Retinal pigment epithelial cell (primary cell): ENCODE results near the gene TUBB4B.
A peak's percentile ranks its signal among the peaks of the same experiment; 100 is the strongest.

Source experiments
- DNase-seq: peaks from one replicate; pipeline ENCODE4 v3.0.0-alpha.2; 2010; ENCODE audit warnings: low read depth
- H3K4me3 ChIP-seq: 2 replicates; pipeline ENCODE4 v1.5.1; 2011; ENCODE audit warnings: mild to moderate bottlenecking, low read length, control low read depth, moderate library complexity
- TF ChIP-seq, protein P1 (sequence below): conservative IDR thresholded peaks from 2 replicates; pipeline ENCODE4 v1.5.1; 2011; ENCODE audit warnings: low read depth, low read length, control low read depth, inconsistent platforms

TUBB4B gene

DNA sequence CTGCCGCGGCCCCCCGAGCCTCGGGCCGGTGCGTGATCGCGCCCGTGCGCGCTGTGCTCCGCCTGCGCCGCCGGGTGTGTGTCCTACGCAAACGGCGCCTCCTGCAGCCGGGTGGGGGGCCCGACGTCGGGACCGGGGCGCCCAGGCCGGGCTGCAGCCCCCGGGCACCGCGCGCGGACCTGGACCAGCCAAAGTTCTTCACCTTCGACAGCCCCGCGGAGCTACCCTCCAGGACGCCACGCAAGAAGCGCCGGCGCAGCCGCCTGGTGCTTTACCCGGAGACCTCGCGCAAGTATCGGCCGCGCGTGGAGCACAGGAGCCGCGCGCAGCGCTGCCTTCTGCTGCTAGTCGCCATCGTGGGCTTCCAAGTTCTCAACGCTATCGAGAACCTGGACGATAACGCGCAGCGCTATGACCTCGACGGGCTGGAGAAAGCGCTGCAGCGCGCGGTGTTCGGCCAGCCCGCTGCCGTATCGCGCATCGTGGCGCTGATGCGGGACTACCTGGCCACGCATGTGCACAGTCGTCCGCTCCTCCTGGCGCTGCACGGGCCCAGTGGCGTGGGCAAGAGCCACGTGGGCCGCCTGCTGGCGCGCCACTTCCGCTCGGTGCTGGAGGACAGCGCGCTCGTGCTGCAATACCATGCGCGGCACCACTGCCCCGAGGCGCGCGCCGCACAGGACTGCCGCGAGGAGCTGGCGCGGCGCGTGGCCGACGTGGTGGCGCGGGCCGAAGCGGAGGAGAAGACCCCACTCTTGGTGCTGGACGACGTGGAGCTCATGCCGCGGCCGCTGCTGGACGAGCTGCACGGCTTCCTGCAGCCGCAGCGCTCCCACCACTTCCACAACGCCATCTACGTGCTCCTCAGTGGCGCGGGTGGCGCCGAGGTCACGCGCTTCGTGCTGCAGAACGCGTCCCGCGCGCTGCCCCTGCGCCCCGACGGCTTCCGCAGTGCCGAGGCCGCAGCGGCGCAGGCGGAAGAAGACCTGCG, 37.9 kb downstream of the TUBB4B start:
- DNase-seq = no peak
- peak overlapping the region; percentile 65 for H3K4me3 ChIP-seq

DNA sequence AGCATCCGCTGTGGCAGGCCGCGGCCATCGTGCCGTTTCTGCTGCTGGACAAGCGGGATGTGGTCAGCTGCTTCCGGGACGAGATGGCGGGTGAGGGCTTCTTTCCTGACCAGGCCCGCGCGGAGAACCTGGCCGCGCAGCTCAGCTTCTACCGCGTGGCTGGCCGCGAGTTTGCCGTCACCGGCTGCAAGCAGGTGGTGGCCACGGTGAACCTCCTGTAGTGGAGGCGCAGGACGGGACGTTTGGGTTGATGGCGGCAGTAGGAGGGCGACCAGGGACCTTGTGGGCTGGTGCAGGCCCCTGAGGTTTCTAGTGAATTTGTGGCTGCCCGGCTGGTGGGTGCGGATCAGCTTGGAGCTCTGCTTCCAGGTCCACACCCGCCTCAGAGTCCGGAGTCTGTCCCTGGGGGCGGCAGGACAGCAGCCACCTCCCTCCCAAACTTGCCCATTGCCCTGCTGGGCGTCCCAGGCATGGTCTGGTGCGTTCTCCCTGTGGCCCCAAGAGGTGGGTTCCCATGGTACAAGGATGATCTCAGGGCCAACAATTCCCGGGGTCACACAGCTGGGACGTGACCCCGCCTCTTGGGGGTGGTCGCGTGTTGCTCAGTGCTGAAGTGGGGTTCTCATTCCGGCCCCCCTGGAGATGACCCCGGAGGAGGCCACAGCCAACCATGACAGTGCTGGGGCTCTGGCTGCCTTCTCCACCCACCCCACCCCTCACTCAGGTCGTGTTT, 38.8 kb downstream of the TUBB4B start:
- H3K4me3 ChIP-seq = no peak overlapping the region
- no peak for DNase-seq
- TF ChIP-seq, protein P1, sequence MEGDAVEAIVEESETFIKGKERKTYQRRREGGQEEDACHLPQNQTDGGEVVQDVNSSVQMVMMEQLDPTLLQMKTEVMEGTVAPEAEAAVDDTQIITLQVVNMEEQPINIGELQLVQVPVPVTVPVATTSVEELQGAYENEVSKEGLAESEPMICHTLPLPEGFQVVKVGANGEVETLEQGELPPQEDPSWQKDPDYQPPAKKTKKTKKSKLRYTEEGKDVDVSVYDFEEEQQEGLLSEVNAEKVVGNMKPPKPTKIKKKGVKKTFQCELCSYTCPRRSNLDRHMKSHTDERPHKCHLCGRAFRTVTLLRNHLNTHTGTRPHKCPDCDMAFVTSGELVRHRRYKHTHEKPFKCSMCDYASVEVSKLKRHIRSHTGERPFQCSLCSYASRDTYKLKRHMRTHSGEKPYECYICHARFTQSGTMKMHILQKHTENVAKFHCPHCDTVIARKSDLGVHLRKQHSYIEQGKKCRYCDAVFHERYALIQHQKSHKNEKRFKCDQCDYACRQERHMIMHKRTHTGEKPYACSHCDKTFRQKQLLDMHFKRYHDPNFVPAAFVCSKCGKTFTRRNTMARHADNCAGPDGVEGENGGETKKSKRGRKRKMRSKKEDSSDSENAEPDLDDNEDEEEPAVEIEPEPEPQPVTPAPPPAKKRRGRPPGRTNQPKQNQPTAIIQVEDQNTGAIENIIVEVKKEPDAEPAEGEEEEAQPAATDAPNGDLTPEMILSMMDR = no peak

More for the DNA sequence above, 37.9 kb downstream of the TUBB4B start:
- TF ChIP-seq, protein P1 = no peak

DNA sequence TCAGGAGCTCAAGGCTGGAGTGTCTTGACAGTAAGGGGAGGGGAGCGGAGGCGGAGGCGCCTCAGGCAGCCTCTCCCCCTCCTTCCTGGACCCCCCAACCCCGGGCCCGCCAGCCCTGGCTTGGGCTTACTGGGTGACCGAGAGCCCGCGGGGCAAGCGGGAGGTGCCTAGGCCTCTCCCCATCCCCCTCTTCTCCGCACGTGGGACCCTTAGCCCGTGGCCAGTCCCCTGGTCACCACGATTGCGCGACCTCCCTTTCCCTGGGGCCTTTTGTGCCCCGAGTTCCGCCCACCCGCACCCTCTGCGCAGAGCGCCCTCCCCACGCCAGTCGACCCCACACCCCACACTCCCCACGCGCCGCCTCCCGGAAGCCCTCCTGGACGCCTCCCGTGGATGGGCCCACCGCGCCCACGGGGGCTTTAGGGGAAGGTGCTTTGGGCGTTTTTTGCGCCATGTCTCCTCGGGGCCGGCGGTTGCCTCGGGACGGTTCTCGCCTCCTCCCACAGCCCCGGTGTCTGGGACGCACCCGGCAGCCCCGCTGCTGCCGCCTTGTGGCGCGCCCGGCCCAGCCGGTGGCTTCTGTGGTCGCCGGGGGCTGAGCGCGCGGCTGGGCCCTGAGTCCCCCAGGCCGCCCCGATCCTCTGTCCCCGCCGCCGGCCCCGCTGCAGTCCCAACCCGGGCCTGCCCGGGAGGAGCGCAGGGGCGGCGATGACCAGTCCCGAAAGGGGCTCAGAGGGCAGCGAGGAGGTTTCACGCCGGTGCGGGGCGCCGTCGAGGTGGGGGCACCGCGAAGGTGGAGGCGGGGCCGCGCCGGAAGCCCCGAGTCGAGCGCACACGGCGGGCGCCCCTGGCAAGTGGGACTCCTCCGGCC, 39.6 kb downstream of the TUBB4B start:
- no peak for DNase-seq
- TF ChIP-seq, protein P1 = peak; percentile 51
- H3K4me3 ChIP-seq = no peak overlapping the region

DNA sequence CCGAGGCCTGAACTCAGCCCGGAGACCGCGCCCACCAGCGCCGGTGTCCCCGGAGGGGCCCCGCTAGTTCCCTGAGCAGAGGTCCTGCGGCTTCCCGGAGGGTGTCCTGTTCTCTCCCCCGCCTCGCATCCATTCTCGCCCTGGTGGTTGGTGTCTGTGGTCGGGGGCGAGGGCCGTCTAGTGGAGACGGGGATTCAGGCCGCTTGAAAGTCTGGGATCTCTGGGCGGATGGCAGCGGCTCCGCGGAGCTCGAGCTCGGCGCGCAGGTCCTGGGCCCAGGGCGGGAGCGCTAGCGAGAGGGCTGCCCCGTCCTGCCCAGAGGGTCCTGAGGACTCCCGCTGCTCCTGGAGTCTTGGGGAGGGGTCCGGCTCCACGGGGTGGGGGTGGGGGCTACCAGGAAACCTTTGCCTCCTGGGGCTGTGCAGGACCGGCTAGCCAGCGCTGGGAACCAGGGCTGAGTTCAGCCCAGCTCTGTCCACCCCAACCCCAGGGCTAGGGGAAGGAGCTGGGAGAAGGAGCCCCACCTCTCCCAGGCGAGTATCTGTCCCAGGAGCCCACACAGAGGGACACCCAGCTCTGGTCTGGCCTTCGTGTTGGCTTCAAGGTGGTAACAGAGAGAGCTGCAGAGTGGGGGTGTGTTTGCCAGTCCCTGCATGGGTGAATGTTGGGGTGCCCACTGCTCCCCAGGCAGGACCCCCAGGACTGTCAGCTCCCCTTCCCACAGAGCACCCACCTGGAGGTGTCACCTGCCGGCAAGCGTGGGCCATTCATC, 40.4 kb downstream of the TUBB4B start:
- H3K4me3 ChIP-seq = no peak overlapping the region
- DNase-seq = no peak
- TF ChIP-seq, protein P1 = no peak

DNA sequence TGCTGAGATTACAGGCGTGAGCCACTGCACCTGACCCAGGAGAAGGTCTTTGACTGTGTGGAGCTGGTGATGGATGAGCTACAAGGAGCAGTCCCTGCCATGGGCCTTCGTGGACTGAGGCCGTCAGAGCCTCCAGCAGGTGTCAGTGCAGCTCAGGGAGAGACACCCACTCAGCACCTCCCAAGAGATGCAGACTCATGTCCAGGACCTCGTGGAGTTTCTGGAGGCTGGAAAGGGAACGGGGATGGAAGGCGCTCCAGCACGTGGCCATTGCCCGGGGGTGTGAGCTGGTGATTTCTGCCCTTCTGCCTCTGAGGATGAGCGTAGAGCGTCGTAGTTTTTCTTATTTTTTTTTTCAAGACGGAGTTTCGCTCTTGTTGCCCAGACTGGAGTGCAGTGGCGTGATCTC, 45.9 kb downstream of the TUBB4B start:
- H3K4me3 ChIP-seq = no peak overlapping the region
- TF ChIP-seq, protein P1 = peak; percentile 73
- DNase-seq = no peak

DNA sequence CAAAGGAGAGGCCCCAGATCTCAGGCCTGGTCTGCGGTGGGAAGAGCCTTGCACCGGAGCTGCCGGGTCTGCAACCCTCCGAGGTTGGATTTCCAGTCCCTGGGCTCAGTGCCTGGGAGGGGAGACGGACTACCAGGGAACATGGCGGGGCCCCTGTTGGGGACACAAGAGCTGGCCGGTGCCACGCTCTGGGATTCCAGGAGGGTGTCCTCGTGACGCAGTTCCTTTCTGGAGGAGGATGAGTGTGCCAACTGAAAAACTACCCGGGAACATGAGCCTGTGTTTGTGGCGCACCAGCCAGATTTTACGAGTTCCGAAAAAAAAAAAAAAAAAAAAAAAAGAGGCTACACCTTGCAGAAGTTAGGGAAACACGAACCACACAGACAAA, 52.0 kb downstream of the TUBB4B start:
- DNase-seq = no peak
- H3K4me3 ChIP-seq = no peak overlapping the region
- TF ChIP-seq, protein P1 = no peak
